Measurements from ENCODE around the gene RARG.

RARG gene

GRCh38 chr12:53244337-53244736 lies 12.3 kb upstream of the RARG start:
- DNase-seq = no peak

- DNase-seq = no peak
These were observed 9.8 kb upstream of the RARG start for GRCh38 chr12:53241623-53242412.

- no peak for DNase-seq
These were observed 7.7 kb upstream of the RARG start for GRCh38 chr12:53239643-53240258.

GRCh38 chr12:53236443-53237111 lies 4.6 kb upstream of the RARG start:
- no peak for DNase-seq

GRCh38 chr12:53235742-53236442 lies 3.9 kb upstream of the RARG start:
- no peak for DNase-seq

GRCh38 chr12:53235164-53235563 lies 3.2 kb upstream of the RARG start:
- no peak for DNase-seq

GRCh38 chr12:53234271-53234914 lies 2.4 kb upstream of the RARG start:
- DNase-seq = no peak

GRCh38 chr12:53233671-53234121 lies 1.7 kb upstream of the RARG start:
- no peak for DNase-seq

GRCh38 chr12:53232646-53233461 lies 845 bp upstream of the RARG start:
- DNase-seq = no peak

- DNase-seq = no peak
These were observed 413 bp downstream of the RARG start for GRCh38 chr12:53231671-53231920.

GRCh38 chr12:53230108-53230845 lies 1.7 kb downstream of the RARG start:
- DNase-seq = no peak

- DNase-seq = no peak
These were observed 2.6 kb downstream of the RARG start for GRCh38 chr12:53229454-53229853.

GRCh38 chr12:53227836-53228235 lies 4.2 kb downstream of the RARG start:
- DNase-seq = no peak

- DNase-seq = no peak
These were observed 4.7 kb downstream of the RARG start for GRCh38 chr12:53227341-53227740.

- no peak for DNase-seq
These were observed 5.2 kb downstream of the RARG start for GRCh38 chr12:53226815-53227214.

GRCh38 chr12:53225635-53226424 lies 6.2 kb downstream of the RARG start:
- no peak for DNase-seq

- DNase-seq = no peak
These were observed 6.9 kb downstream of the RARG start for GRCh38 chr12:53224897-53225634.

- DNase-seq = no peak
These were observed 7.7 kb downstream of the RARG start for GRCh38 chr12:53224061-53224896.
